ENCODE measurements around the gene TNFRSF1B. TPM values are rescaled to one million over a fixed set of nuclear protein-coding genes. Genes with fewer than 3 reads are reported as not detected.
A peak's percentile ranks its signal among the peaks of the same experiment; 100 is the strongest.

TNFRSF1B gene
- total RNA-seq, 1 experiment from 2014 or later, result 3.5 TPM

GRCh38 chr1:12155328-12155727 lies 11.5 kb upstream of the TNFRSF1B start:
- Histone ChIP-seq H3K36me3 (ENCODE audit: control insufficient read depth, insufficient read depth, low read length) (no peaks in the 10 kb centered on the region), H3K4me3 (ENCODE audit: low read depth, low read length) (no peak overlapping the region), H3K4me1 (peaks cover 16% of the 10 kb centered on the region), H3K27me3 (replicated peaks; ENCODE audit: control insufficient read depth, insufficient read depth, low read length) (no peaks in the 10 kb centered on the region), H3K9me3 (no peaks in the 10 kb centered on the region)
- H3K4me3 Mint-ChIP-seq (ENCODE audit: unreplicated experiment), result no peak overlapping the region
- DNase-seq, result no peak
- H3K27ac Mint-ChIP-seq (ENCODE audit: unreplicated experiment), result no peak overlapping the region
- TF ChIP-seq CTCF (IDR thresholded peaks at IDR 0.05; ENCODE audit: insufficient read depth in 1 of 2, low read depth in 1 of 2, low read length in 1 of 2, severe bottlenecking in 1 of 2, unreplicated experiment in 1 of 2), result no peak
- no peaks in the 10 kb centered on the region for H3K9me3 Mint-ChIP-seq (ENCODE audit: unreplicated experiment)
- no peaks in the 10 kb centered on the region for H3K27me3 Mint-ChIP-seq (ENCODE audit: insufficient read depth, unreplicated experiment)
- intact Hi-C loops (cut with micrococcal nuclease; ENCODE audit: unreplicated experiment), result no loop called here
- CTCF ChIA-PET, result no interaction called here
- peaks cover 14% of the 10 kb centered on the region for H3K4me1 Mint-ChIP-seq (ENCODE audit: low read depth, unreplicated experiment)
- POLR2A ChIA-PET, result no interaction called here
- H3K36me3 Mint-ChIP-seq (ENCODE audit: insufficient read depth, unreplicated experiment), result no peaks in the 10 kb centered on the region
- no TSS peak for BruUV-seq (replicated peaks)

GRCh38 chr1:12157366-12158231 lies 9.2 kb upstream of the TNFRSF1B start:
- Mint-ChIP-seq H3K9me3 (ENCODE audit: unreplicated experiment) (no peaks in the 10 kb centered on the region), H3K27me3 (ENCODE audit: insufficient read depth, unreplicated experiment) (no peaks in the 10 kb centered on the region), H3K27ac (ENCODE audit: unreplicated experiment) (peak overlapping the region; percentile 33), H3K4me1 (ENCODE audit: low read depth, unreplicated experiment) (peaks cover 22% of the 10 kb centered on the region), H3K36me3 (ENCODE audit: insufficient read depth, unreplicated experiment) (no peaks in the 10 kb centered on the region), H3K4me3 (ENCODE audit: unreplicated experiment) (peak overlapping the region; percentile 14)
- peak in 1 of 2 experiments; percentile 35 for DNase-seq
- peaks cover 38% of the 10 kb centered on the region for H3K4me1 ChIP-seq
- TF ChIP-seq CTCF (IDR thresholded peaks at IDR 0.05; ENCODE audit: insufficient read depth in 1 of 2, low read depth in 1 of 2, low read length in 1 of 2, severe bottlenecking in 1 of 2, unreplicated experiment in 1 of 2), result no peak
- no peaks in the 10 kb centered on the region for H3K27me3 ChIP-seq (replicated peaks; ENCODE audit: control insufficient read depth, insufficient read depth, low read length)
- no TSS peak for BruUV-seq (replicated peaks)
- intact Hi-C loops (cut with micrococcal nuclease; ENCODE audit: unreplicated experiment), result no loop called here
- no peaks in the 10 kb centered on the region for H3K9me3 ChIP-seq
- ChIA-PET CTCF (no interaction called here), POLR2A (interaction anchor here (0.8 kb wide), 1 partner anchor 46 kb away, joined by 3 read pairs; no protein-coding TSS in a partner anchor)
- no peaks in the 10 kb centered on the region for H3K36me3 ChIP-seq (ENCODE audit: control insufficient read depth, insufficient read depth, low read length)
- no peak overlapping the region for H3K4me3 ChIP-seq (ENCODE audit: low read depth, low read length)

GRCh38 chr1:12158357-12159092 lies 8.3 kb upstream of the TNFRSF1B start:
- intact Hi-C loops (cut with micrococcal nuclease; ENCODE audit: unreplicated experiment), result no loop called here
- H3K27ac Mint-ChIP-seq (ENCODE audit: unreplicated experiment), result peak overlapping the region; percentile 33
- Histone ChIP-seq H3K4me3 (ENCODE audit: low read depth, low read length) (no peak overlapping the region), H3K27me3 (replicated peaks; ENCODE audit: control insufficient read depth, insufficient read depth, low read length) (no peaks in the 10 kb centered on the region), H3K4me1 (peaks cover 38% of the 10 kb centered on the region), H3K9me3 (no peaks in the 10 kb centered on the region), H3K36me3 (ENCODE audit: control insufficient read depth, insufficient read depth, low read length) (no peaks in the 10 kb centered on the region)
- TF ChIP-seq CTCF (IDR thresholded peaks at IDR 0.05; ENCODE audit: insufficient read depth in 1 of 2, low read depth in 1 of 2, low read length in 1 of 2, severe bottlenecking in 1 of 2, unreplicated experiment in 1 of 2), result no peak
- H3K4me3 Mint-ChIP-seq (ENCODE audit: unreplicated experiment), result no peak overlapping the region
- POLR2A ChIA-PET, result no interaction called here
- H3K4me1 Mint-ChIP-seq (ENCODE audit: low read depth, unreplicated experiment), result peaks cover 22% of the 10 kb centered on the region
- H3K27me3 Mint-ChIP-seq (ENCODE audit: insufficient read depth, unreplicated experiment), result no peaks in the 10 kb centered on the region
- H3K9me3 Mint-ChIP-seq (ENCODE audit: unreplicated experiment), result no peaks in the 10 kb centered on the region
- DNase-seq, result no peak
- no TSS peak for BruUV-seq (replicated peaks)
- CTCF ChIA-PET, result no interaction called here
- peaks cover 3% of the 10 kb centered on the region for H3K36me3 Mint-ChIP-seq (ENCODE audit: insufficient read depth, unreplicated experiment)

Measured in Caco-2 (cell line).